Stromal cell of bone marrow (primary cell): ENCODE results near the gene CFAP65.

Experiments used
- DNase-seq: peaks from one replicate; pipeline ENCODE4 v3.0.0-alpha.2; 2012; ENCODE audit warnings: low read depth

The CFAP65 gene

GRCh38 chr2:219030177-219030940 is 11.0 kb downstream of the CFAP65 start:
- DNase-seq, result no peak

GRCh38 chr2:219029829-219030165 is 11.5 kb downstream of the CFAP65 start:
- DNase-seq, result peak; percentile 36

GRCh38 chr2:219028996-219029828 is 12.1 kb downstream of the CFAP65 start:
- DNase-seq, result no peak

GRCh38 chr2:219028141-219028540 is 13.2 kb downstream of the CFAP65 start:
- DNase-seq, result no peak

- DNase-seq, result no peak
Observed at GRCh38 chr2:219027511-219028055, 13.7 kb downstream of the CFAP65 start.

GRCh38 chr2:219026946-219027345 is 14.4 kb downstream of the CFAP65 start:
- DNase-seq, result no peak

- peak; percentile 5 for DNase-seq
Observed at GRCh38 chr2:219025637-219026585, 15.4 kb downstream of the CFAP65 start.

- DNase-seq, result no peak
Observed at GRCh38 chr2:219024059-219024458, 17.3 kb downstream of the CFAP65 start.

GRCh38 chr2:219023045-219023605 is 18.2 kb downstream of the CFAP65 start:
- no peak for DNase-seq

GRCh38 chr2:219022616-219023015 is 18.7 kb downstream of the CFAP65 start:
- no peak for DNase-seq

- DNase-seq, result no peak
Observed at GRCh38 chr2:219022041-219022440, 19.3 kb downstream of the CFAP65 start.

GRCh38 chr2:219021591-219021990 is 19.7 kb downstream of the CFAP65 start:
- no peak for DNase-seq

GRCh38 chr2:219020604-219021365 is 20.5 kb downstream of the CFAP65 start:
- DNase-seq, result no peak

GRCh38 chr2:219019436-219019835 is 21.9 kb downstream of the CFAP65 start:
- DNase-seq, result no peak

GRCh38 chr2:219018726-219019125 is 22.6 kb downstream of the CFAP65 start:
- DNase-seq, result no peak

GRCh38 chr2:219018286-219018685 is 23.0 kb downstream of the CFAP65 start:
- DNase-seq, result no peak

GRCh38 chr2:219017201-219017931 is 23.9 kb downstream of the CFAP65 start:
- DNase-seq, result no peak

- no peak for DNase-seq
Observed at GRCh38 chr2:219016721-219017120, 24.6 kb downstream of the CFAP65 start.

GRCh38 chr2:219010873-219011272 is 30.4 kb downstream of the CFAP65 start:
- DNase-seq, result no peak

GRCh38 chr2:219010162-219010756 is 31.1 kb downstream of the CFAP65 start:
- DNase-seq, result no peak
